Measurements from ENCODE around the gene HOXB7.

The HOXB7 gene

DNA sequence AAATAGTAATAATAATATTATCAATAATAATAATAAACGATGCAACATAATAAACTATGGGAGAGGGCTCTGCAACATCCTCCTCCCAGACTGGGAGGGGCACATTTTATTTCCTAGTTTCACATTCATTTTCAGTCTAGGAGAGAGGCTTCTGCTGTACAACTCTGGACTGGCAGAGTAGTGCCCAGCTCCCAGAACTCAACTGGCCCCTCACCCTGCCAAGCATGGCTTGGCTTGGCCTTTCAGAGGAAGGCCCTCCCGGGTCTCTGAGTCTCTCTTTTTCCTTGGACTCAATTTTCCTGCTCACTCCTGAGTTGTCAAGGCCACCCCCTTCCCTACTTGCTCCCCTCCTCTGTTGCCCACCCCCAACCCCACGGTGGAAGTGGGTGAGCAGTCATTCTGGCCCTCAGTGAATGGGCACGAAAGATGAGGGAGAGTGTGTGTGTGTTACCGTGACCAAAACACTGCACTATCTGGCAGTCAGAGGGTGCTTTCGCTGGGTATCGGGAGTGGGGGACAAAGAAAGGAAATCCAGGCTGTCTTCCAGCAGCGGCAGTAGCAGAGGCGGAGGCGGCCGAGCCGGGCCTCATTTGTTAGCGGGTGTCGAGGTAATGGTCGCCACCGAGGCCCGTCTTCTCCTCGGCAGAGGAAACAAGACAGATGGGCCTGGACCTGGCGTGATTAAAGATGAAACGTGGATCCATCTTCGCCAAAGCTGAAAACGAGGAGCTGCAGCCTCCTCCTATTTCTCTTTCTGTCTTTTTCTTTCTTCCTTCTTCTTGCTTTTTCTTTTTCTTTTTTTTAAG, 34.9 kb downstream of the HOXB7 start:
- DNase-seq, result peak; percentile 44 to 52
- TF ChIP-seq GATA1 (IDR thresholded peaks at IDR 0.05; ENCODE audit: low read depth, low read length) (no peak), POLR2A (IDR thresholded peaks at IDR 0.05; ENCODE audit: low read length) (no peak)

DNA sequence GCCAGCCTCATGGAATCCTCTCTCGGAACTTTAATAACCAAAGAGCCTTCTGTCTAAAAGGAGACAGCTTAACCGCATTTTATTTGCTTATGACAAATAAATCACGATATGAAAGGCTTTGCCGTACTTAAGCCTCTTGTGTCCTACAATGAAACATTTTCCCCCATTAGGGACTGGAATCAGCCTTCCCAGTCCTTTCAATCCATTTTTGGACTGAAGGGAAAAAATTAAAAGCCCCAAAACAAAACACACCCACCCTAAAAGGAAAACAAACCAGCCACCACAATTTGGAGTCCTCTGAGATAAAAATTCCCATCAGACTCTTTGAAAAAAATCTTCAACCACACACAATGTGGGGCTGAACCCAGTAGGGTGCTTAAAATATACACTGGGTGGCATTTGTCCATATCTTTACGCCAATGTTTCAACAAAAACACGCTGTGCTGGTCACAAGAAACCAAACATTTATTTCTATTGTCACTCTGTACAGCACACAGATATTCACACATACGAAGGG, 35.7 kb downstream of the HOXB7 start:
- no peak for DNase-seq
- no peak for TF ChIP-seq GATA1 (IDR thresholded peaks at IDR 0.05; ENCODE audit: low read depth, low read length)

DNA sequence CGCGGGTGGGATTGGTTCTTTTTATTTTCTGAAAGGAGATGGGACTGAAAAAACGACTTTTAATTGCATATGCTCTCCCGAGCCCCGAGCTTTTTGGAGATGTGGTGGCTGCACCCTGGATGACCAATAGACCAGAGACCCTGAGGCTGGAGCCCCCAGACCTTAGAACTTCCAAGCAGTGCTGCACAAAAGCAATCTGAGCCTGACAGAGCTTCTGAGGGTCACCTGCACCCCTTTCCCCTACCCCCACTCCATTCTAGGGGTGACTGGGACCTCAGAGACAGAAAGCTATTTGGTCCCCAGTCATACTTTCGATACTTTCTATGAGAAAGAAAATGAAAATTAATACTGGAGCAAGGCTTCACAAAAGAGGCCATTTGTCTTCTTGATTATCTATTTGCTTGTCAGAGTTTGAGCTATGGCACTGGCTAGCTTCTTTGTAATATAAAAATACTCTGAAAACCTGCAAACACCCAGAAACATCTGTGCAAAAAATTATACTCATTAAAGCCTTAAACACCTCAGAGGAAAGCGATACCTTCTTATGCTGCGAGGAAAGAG, 36.2 kb downstream of the HOXB7 start:
- no peak for DNase-seq
- TF ChIP-seq GATA1 (IDR thresholded peaks at IDR 0.05; ENCODE audit: low read depth, low read length) (no peak), POLR2A (IDR thresholded peaks at IDR 0.05; ENCODE audit: low read length) (no peak)

DNA sequence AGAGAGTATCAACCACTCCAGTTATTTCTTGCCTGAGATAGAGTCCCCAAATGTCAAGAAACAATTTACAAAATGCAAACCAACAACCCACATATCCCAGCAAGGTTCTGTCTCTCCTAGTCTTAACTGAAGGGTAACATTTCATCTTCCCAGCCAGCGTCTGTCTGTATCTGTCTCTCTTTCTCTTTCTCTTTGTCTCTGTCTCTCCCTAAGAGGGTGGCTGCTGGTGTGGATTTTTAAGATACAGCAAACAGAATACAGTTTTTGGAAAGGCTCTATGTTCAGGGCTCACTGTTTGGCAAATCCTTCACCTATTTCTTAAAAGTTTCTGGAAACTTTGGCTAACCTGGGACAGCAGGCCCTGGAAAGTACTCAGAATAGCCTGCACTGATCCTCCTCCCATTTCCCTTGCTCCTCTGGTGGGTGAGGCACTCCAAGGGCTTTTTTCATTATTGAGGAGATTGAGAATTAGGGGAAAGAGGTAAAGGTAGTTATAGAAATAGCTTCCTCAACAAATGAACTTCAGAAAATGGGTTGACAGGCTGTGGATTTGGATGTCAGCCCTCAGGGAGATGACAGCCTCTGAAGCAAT, 38.9 kb downstream of the HOXB7 start:
- DNase-seq, result no peak

DNA sequence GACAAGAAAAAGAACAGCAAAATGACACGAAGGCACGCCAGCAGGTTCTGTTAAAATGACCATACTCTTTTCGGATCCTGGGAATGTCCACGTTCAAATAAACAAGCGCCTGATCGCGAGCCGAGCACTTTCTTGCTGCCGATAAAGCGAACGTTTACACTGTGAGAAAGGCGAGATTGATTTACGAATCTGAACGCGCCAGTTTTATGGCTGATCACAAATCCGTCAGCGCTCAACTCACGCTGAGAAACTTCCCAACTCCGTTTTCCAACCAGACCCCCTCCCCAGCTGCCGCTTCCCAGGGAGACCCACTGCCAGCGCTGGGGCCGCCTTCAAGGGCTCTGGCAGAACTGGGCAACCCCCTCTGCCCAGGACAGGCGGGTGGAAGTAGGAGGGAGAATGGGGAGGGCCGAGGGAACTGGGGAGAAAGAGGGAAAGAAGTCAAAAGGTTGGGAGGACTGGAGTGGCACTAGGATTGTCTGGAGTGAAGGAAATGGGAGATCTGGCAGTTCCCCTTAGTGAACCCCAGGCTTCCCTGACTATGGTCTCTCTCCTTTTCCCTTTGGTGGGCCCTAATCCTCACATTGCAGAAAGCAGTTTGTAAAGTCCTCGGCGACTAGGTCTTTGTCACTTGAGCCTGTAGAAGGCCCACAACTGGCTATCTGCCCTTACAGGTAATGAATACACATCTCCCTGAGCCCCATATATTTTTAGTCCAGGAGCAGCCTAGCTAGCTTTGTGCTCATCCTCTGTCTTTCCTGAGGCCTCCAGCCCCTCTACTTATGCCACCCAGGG, 39.6 kb downstream of the HOXB7 start:
- no peak for DNase-seq
- TF ChIP-seq GATA1 (IDR thresholded peaks at IDR 0.05; ENCODE audit: low read depth, low read length), result no peak
- no peak for TF ChIP-seq POLR2A (IDR thresholded peaks at IDR 0.05; ENCODE audit: low read length)

More for the DNA sequence above, 38.9 kb downstream of the HOXB7 start:
- no peak for TF ChIP-seq POLR2A (IDR thresholded peaks at IDR 0.05; ENCODE audit: low read length)
- no peak for TF ChIP-seq GATA1 (IDR thresholded peaks at IDR 0.05; ENCODE audit: low read depth, low read length)

DNA sequence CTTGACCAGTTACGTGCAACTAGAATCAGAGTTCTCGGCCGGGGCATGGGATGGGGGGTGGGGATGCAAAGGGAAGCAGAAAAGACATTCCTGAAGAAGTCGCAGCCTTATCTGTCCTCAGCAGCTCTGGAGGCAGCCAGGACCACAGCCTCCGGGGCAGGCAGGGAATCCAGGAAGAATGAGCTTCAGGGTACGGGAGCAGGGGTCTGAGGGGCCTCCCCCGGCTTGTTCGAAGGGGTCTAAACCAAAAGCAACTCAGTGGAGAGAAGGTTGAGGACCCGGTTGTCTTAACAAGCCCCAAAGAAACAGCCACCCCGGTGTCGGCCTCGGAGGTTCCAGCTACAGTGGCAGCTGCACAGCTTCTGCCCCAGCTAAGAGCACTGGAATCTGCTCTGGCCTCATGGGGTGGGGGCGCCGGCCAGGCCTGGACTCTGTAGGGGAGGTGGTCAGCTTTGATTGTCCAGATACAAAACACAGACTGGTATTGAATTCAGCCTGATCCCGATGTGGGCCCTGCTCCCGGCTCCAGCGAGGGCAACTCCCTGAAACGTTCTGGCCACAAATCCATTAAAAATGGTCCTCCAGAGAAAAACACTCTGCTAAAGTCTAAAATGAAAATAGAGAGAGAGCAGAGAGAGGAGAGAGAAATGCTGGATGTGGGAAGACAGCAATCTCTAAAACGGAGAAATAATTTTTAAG, 40.3 kb downstream of the HOXB7 start:
- TF ChIP-seq POLR2A (IDR thresholded peaks at IDR 0.05; ENCODE audit: low read length) (no peak), GATA1 (IDR thresholded peaks at IDR 0.05; ENCODE audit: low read depth, low read length) (no peak)
- no peak for DNase-seq

DNA sequence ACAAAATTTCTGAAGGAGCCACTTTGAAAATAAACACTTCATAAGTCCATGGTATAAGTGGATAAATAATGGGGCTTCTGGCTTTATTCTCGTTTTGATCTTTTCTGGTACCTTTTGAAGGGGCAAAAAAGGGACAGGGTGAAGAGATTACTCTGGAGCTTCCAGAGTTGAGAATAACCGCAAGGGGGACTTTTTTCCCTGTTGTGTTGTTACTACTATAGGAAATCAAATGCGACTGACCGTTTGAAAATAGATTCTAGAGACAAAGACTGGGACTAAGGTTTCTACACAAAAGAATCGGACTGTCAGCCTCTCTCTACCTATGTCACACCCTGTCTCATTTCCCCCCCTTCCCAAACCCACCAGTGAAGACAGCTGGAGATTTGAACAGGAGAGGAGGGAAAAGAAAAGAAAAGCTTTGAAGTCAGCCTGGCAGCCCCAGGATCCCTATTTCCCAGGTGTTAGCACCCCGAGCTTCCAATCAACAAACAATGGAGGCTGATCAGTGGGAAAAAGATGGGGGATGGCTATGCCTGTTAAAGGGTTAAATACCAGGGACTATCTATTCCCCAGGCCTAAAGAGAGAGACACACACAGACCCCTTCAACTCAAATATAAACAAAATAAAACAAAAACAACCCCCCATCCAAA, 41.0 kb downstream of the HOXB7 start:
- no peak for DNase-seq
- no peak for TF ChIP-seq GATA1 (IDR thresholded peaks at IDR 0.05; ENCODE audit: low read depth, low read length)

DNA sequence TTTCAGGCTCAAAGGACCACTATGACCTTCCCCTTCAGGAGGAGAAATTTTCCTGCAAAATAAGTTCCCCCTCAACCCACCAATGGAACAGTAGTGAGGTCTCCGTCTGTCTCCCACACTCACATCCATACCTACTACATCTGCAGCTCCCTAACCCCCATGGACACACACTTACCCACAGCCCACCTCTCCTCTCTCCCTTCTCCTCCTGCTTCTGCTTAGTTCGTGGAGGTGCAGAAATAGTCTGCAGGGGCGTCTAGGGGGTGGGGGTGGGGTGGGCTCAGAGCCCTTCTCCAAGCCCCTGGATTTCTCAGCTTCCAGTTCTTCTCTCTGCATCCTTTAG, 41.6 kb downstream of the HOXB7 start:
- TF ChIP-seq POLR2A (IDR thresholded peaks at IDR 0.05; ENCODE audit: low read length) (no peak), GATA1 (IDR thresholded peaks at IDR 0.05; ENCODE audit: low read depth, low read length) (no peak)

DNA sequence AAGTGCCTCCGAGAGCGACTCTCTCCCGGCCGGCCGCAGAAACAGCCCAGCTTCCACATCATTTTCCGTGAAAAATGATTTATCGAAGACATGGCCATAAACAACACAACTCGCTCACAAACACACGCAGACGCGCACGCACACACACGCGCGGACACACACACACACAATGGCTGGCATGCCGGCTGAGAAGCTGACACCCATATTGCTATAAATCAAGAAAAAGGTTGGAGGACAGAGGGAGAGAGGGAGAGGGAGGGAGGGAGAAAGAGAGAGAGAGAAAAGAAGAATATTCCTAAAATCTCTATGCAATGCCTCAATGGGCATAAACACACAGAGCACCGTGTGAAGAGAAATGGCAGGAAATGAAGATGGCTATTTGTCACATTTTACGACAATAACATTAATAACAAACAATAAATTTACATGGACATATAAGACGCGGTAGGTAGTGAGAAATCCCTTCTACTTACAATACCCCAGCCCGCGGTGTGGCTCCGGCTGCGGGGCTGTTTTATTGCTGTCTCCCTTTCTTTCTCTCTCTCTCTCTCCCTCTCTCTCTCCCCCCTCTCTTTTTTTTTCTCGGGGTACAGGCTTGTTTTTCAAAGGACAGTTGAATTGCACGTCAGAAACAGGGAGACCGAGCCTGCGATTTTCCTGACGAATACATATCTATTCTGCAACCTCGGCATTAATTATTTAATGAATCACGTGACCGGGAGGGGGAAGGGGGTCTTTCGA, 42.1 kb downstream of the HOXB7 start:
- no peak for DNase-seq
- TF ChIP-seq POLR2A (IDR thresholded peaks at IDR 0.05; ENCODE audit: low read length), result no peak

More for the DNA sequence above, 41.6 kb downstream of the HOXB7 start:
- no peak for DNase-seq

DNA sequence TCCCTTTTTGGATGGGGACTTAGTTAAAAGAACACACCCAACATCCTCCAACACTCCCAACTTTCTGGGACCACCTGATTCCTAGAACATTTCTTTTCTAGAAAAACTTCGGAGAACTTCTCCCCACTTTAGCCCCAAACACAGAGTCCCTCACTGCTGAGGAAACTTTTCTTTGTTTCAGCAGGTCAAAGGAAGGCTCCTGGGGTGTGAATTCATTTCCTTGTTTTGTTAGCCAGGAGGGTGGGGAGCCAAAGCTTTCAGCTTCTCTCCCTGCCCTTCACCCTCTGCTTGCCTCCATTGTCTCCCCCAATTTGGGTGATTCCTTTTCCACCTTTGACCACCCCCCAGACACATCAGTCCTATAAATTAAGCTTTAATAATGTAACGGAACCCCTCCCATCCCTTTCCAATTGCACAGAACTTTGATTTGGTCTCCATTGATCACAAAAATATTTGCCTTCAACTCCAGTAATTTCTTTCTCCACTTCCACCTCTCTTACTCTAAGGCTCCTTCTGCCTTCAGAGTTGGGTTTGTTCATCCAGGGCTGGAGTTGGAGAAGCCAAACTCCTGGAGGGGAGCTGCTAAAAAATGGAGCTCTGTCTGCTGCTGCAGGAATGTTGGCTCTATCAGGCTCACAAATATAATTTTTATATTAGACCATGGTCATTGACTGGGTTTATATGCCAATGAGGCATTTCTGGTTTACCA, 43.0 kb downstream of the HOXB7 start:
- TF ChIP-seq POLR2A (IDR thresholded peaks at IDR 0.05; ENCODE audit: low read length), result no peak
- no peak for TF ChIP-seq GATA1 (IDR thresholded peaks at IDR 0.05; ENCODE audit: low read depth, low read length)
- no peak for DNase-seq

DNA sequence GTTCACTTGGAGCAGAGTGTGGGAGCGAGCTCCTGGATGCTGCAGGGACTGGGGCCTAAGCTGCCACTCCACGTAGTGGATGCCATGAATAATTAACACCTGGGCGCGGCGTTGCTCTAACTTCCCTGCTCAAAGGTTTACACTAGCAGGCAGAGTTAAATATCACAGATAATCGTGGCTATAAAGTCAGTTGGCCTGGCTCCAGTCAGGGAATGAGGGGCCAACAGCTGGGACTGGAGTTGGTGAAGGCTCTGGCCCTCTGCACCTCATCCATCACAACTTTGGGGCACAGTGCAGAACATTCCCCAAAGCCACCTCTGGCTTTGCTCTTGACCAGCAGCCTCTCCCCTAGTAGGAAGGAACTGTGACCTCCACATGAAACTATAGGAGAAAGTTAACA, 43.6 kb downstream of the HOXB7 start:
- no peak for DNase-seq
- TF ChIP-seq POLR2A (IDR thresholded peaks at IDR 0.05; ENCODE audit: low read length) (no peak), GATA1 (IDR thresholded peaks at IDR 0.05; ENCODE audit: low read depth, low read length) (no peak)

DNA sequence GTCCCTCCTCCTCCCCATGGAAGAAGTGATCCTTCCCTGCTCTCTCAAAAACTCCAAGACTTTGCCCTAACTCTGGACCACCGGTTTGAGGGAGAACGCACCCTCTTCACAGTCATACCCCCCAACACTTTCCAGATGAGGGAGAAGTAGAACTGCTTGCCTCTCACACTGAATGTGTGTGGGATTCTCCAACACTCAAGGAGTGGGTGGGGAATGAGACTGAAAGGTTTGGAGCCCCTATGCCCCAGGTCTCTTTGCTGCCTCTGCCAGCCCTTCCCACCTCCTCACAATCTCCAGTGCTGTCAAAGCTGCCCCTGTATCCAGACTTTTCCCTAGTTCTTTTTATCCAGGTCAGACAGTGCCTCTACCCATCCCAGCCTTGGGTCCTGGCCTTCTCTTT, 44.1 kb downstream of the HOXB7 start:
- no peak for TF ChIP-seq GATA1 (IDR thresholded peaks at IDR 0.05; ENCODE audit: low read depth, low read length)
- TF ChIP-seq POLR2A (IDR thresholded peaks at IDR 0.05; ENCODE audit: low read length), result no peak
- DNase-seq, result no peak
